ENCODE measurements around the gene TNFAIP8.

DNA sequence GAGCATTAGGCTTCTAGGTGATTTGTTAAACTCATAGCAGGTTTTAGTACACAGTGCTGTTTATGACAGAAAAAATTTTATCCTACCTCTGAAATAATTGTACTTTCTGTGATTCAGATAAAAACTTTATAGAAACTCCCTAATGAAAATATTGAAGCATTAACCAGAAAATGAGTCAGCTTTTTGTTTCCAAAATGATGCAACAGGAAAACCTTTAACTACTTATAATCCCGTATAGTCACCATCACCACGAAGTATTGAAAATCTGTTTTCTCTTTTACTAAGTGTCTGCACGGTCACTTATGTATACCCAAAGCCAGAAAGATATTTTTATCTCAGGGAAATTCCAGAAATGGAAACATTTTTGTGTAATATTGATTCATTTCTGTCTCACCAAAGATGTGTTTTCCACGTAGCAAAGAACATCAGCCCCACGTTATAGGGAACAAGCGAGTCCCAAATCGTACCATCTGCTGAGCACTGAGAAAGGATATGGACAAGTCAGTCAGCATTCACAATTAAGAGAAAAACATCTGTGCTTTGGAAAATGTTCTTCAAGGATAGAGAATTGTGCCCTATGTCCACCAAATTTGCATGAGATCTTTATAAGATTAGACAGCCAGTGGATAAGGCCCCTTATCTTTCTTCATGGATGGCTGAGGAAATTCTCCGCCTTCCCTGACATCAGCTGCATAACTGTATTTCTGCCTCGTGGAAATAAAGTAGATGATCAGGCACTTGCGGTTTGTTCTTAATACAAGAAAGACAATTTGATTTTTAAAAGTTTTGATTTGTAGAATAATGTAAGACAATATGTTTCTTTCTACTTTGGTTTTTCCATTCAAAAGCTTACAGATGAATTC, 41.9 kb downstream of the TNFAIP8 start:
- TF ChIP-seq POLR2AphosphoS5 (IDR thresholded peaks at IDR 0.05; ENCODE audit: low read depth, low read length) (no peak), CTCF (IDR thresholded peaks at IDR 0.05) (no peak), REST (IDR thresholded peaks at IDR 0.05; ENCODE audit: low read depth, low read length) (no peak), EZH2phosphoT487 (IDR thresholded peaks at IDR 0.05; ENCODE audit: borderline replicate concordance, low read depth) (no peak), RCOR1 (IDR thresholded peaks at IDR 0.05; ENCODE audit: low read length) (no peak), SIN3A (IDR thresholded peaks at IDR 0.05; ENCODE audit: borderline replicate concordance, low read depth, low read length) (no peak), RFX5 (IDR thresholded peaks at IDR 0.05; ENCODE audit: low read length) (no peak), YY1 (IDR thresholded peaks at IDR 0.05; ENCODE audit: low read depth) (no peak), GATA2 (CRISPR knock-in tag; IDR thresholded peaks at IDR 0.05) (no peak), CHD2 (IDR thresholded peaks at IDR 0.05; ENCODE audit: low read length, partially characterized antibody) (no peak)
- TF ChIP-seq, protein P1, sequence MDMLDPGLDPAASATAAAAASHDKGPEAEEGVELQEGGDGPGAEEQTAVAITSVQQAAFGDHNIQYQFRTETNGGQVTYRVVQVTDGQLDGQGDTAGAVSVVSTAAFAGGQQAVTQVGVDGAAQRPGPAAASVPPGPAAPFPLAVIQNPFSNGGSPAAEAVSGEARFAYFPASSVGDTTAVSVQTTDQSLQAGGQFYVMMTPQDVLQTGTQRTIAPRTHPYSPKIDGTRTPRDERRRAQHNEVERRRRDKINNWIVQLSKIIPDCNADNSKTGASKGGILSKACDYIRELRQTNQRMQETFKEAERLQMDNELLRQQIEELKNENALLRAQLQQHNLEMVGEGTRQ (IDR thresholded peaks at IDR 0.05; ENCODE audit: borderline replicate concordance, low read depth, low read length), result no peak
- TF ChIP-seq, protein P2, sequence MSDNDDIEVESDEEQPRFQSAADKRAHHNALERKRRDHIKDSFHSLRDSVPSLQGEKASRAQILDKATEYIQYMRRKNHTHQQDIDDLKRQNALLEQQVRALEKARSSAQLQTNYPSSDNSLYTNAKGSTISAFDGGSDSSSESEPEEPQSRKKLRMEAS (IDR thresholded peaks at IDR 0.05; ENCODE audit: low read depth), result no peak
- TF ChIP-seq, protein P3, sequence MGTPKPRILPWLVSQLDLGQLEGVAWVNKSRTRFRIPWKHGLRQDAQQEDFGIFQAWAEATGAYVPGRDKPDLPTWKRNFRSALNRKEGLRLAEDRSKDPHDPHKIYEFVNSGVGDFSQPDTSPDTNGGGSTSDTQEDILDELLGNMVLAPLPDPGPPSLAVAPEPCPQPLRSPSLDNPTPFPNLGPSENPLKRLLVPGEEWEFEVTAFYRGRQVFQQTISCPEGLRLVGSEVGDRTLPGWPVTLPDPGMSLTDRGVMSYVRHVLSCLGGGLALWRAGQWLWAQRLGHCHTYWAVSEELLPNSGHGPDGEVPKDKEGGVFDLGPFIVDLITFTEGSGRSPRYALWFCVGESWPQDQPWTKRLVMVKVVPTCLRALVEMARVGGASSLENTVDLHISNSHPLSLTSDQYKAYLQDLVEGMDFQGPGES (IDR thresholded peaks at IDR 0.05; ENCODE audit: low read depth, low read length), result no peak

Measured in SK-N-SH (cell line).